ENCODE data around the gene THOC2. TPM values are rescaled to one million over a fixed set of nuclear protein-coding genes. Genes with fewer than 3 reads are reported as not detected.
"Not testable (repeated sequence)": the region's sequence is repeated elsewhere in the genome, so short reads cannot be mapped to it uniquely, and the experiment has no call there.

The THOC2 gene
- total RNA-seq, 1 donor: 96.7 TPM

DNA sequence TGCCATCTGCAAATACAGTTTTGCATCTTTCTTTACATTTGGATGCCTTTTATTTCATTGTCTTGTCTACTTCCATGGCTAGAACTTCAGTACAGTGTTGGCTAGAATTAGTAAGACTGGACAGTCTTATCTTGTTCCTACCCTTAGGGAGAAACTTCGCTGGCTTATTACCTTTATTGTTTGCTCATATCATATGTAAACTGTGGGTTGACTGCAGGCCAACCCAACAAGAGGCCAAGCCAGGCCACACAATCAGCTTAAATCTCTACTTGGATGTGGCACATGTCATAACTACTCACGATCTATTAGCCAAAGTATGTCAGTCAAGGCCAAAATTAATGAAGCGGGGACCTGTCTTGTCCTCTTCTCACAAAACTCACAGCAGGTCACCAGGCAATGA, 144.1 kb downstream of the THOC2 start:
- no peak for DNase-seq (ENCODE audit: low read depth)
- TF ChIP-seq, protein P1, sequence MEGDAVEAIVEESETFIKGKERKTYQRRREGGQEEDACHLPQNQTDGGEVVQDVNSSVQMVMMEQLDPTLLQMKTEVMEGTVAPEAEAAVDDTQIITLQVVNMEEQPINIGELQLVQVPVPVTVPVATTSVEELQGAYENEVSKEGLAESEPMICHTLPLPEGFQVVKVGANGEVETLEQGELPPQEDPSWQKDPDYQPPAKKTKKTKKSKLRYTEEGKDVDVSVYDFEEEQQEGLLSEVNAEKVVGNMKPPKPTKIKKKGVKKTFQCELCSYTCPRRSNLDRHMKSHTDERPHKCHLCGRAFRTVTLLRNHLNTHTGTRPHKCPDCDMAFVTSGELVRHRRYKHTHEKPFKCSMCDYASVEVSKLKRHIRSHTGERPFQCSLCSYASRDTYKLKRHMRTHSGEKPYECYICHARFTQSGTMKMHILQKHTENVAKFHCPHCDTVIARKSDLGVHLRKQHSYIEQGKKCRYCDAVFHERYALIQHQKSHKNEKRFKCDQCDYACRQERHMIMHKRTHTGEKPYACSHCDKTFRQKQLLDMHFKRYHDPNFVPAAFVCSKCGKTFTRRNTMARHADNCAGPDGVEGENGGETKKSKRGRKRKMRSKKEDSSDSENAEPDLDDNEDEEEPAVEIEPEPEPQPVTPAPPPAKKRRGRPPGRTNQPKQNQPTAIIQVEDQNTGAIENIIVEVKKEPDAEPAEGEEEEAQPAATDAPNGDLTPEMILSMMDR (IDR thresholded peaks at IDR 0.05; ENCODE audit: insufficient read depth, low read length): no peak
- H3K4me3 ChIP-seq (ENCODE audit: low read depth, low read length): no peak overlapping the region

DNA sequence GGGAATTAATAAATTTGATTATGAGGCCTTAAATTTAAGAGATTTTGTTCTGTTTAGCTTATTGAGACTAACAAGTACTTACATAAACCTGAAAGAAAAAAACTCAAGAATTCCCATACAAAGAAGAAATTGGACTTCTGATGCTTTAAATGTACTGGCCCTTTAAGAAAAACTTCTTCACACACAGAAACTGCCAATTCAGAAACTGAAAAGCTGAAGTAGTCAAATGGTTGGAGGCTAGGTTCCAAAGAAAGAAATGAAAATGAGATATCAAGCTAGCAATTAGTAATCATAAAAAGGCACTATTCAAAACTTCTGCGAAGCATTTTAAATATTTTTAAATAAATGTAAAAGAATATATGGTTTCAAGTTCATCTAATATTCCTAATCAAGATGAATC, 151.3 kb downstream of the THOC2 start:
- TF ChIP-seq, protein P1 (IDR thresholded peaks at IDR 0.05; ENCODE audit: insufficient read depth, low read length): no peak
- H3K4me3 ChIP-seq (ENCODE audit: low read depth, low read length): no peak overlapping the region
- DNase-seq (ENCODE audit: low read depth): no peak

DNA sequence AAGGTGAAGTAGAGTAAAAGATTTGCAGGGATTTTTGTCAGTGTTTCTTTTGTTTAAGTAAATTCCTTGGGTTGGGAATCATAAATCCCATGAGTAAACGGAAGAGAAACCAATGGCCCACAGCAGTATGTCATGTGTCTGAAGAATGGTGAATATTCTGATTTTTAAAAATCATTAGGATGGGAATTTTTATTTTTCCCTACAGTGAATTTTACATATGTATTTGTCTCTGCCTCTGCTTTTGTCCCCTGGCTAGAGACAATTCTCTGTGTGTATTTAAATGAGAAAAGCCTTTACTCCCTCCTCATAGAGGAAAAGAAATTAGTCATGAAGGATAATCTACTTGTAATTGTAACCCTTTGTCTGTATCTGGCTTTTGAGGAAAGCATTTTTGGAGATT, 152.1 kb downstream of the THOC2 start:
- TF ChIP-seq, protein P1 (IDR thresholded peaks at IDR 0.05; ENCODE audit: insufficient read depth, low read length): no peak

DNA sequence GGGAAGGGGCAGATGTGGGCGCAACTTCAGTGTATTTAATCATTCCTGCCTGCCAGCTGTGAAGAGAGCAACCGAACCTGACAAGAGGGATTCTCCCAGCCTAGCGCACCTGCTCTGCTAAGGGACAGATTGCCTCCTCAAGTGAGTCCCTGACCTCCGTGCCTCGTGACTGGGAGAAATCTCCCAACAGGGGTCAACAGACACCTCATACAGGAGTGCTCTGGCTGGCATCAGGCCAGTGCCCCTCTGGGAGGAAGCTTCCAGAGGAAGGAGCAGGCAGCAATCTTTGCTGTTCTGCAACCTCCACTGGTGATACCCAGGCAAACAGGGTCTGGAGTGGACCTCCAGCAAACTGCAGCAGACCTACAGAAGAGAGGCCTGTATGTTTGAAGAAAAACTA, 158.8 kb downstream of the THOC2 start:
- not testable (repeated sequence) for H3K4me3 ChIP-seq (ENCODE audit: low read depth, low read length); DNase-seq (ENCODE audit: low read depth)

More for the DNA sequence above, 152.1 kb downstream of the THOC2 start:
- DNase-seq (ENCODE audit: low read depth): no peak
- H3K4me3 ChIP-seq (ENCODE audit: low read depth, low read length): no peak overlapping the region

DNA sequence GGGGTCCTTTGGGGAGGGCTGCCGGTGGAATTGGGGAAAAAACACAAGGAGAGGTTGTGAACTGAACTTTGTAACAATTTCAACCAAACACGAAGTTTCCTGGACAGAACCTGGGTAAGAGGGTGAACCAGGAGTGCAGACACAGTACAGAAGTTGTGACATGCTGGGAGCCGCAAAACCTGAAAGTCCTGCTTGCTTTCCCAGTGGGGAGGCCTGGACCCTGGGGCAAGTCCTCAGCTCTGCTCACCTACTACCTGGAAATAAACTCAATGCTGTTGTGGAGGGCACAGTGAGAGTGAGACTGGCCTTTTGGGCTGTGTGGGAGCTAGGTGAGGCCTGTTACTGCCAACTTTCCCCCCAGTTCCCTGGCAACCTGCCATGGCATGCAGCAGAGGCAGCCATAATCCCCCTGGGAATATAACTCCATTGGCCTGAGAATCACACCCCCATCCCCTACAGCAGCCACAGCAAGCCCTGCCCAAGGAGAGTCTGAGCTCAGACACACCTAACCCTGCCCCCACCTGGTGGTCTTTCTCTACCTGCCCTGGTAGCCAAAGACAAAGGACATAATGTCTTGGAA, 162.8 kb downstream of the THOC2 start:
- H3K4me3 ChIP-seq (ENCODE audit: low read depth, low read length): no peak overlapping the region
- DNase-seq (ENCODE audit: low read depth): no peak
- TF ChIP-seq, protein P1 (IDR thresholded peaks at IDR 0.05; ENCODE audit: insufficient read depth, low read length): no peak

DNA sequence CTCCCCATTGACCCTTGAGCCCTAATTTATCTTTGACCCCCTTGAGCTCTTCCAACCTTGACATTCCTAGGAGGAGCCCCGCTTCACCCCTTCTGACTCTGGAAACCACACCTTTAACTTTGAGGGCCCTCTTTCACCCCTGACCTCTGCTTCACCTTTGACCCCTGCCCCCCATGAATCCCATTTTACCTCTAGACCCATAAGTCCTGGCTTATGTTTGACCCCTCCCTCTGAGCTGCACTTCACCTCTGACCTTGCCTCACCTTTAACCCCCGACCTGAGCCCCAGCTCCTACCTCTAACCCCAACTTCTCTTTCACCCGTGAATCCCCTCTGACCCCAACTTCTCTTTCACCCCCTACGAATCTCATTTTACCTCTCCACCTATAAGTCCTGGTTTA, 169.7 kb downstream of the THOC2 start:
- no peak for DNase-seq (ENCODE audit: low read depth)
- H3K4me3 ChIP-seq (ENCODE audit: low read depth, low read length): no peak overlapping the region
- TF ChIP-seq, protein P1 (IDR thresholded peaks at IDR 0.05; ENCODE audit: insufficient read depth, low read length): no peak

DNA sequence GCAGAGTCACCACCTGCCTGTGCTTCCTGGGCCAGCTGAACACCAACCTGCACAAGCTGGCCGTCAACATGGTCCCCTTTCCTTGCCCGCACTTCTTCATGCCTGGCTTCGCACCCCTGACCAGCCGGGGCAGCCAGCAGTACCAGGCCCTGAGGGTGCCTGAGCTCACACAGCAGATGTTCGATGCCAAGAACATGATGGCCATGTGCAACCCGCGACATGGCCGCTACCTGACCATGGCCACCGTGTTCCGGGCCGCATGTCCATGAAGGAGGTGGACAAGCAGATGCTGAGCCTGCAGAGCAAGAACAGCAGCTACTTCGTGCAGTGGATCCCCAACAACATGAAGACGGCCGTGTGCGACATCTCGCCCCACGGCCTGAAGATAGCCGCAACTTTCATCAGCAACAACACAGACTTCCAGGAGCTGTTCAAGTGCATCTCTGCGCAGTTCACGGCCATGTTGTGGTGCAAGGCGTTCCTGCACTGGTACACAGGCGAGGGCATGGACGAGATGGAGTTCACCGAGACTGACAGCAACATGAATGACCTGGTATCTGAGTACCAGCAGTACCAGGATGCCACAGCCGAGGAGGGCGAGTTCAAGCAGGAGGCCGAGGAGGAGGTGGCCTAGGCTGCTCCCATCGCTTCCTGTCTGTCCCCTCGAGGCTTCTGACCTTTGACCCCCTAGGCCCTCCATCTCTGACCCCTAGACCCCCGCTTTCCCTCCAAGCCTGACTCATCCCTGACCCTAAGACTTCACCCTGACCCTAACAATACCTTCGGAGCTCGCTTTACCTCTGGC, 170.3 kb downstream of the THOC2 start:
- no peak for DNase-seq (ENCODE audit: low read depth)
- TF ChIP-seq, protein P1 (IDR thresholded peaks at IDR 0.05; ENCODE audit: insufficient read depth, low read length): no peak

More for the DNA sequence above, 170.3 kb downstream of the THOC2 start:
- no peak overlapping the region for H3K4me3 ChIP-seq (ENCODE audit: low read depth, low read length)
